HG03108 (cell line): Measurements from ENCODE around the gene KRT85.

Experiments
- ATAC-seq: cut with Tn5 transposase; IDR thresholded peaks from one replicate; pipeline ENCODE4 v1.9.1; 2021; ENCODE audit warnings: moderate library complexity; ENCODE audit not compliant: unreplicated experiment

KRT85 gene

GRCh38 chr12:52395761-52396434 is 28.6 kb upstream of the KRT85 start:
- no peak for ATAC-seq

- no peak for ATAC-seq
These were observed 27.6 kb upstream of the KRT85 start for GRCh38 chr12:52394836-52395405.

GRCh38 chr12:52392465-52393007 is 25.3 kb upstream of the KRT85 start:
- no peak for ATAC-seq

- no peak for ATAC-seq
These were observed 24.3 kb upstream of the KRT85 start for GRCh38 chr12:52391618-52392002.

- ATAC-seq = no peak
These were observed 23.7 kb upstream of the KRT85 start for GRCh38 chr12:52390739-52391617.

GRCh38 chr12:52389313-52390207 is 22.3 kb upstream of the KRT85 start:
- ATAC-seq = no peak

GRCh38 chr12:52387859-52388258 is 20.6 kb upstream of the KRT85 start:
- ATAC-seq = no peak

GRCh38 chr12:52385226-52385702 is 18.0 kb upstream of the KRT85 start, which contains the start of gene KRT84:
KRT84 (minus strand) TSS chr12:52385652; CDS start chr12:52385585, 67 bp downstream.
- no peak for ATAC-seq

GRCh38 chr12:52383331-52383730 is 16.1 kb upstream of the KRT85 start:
- no peak for ATAC-seq

- ATAC-seq = no peak
These were observed 15.6 kb upstream of the KRT85 start for GRCh38 chr12:52382854-52383253.

- ATAC-seq = no peak
These were observed 13.9 kb upstream of the KRT85 start for GRCh38 chr12:52381206-52381605.

GRCh38 chr12:52380271-52380694 is 13.0 kb upstream of the KRT85 start:
- ATAC-seq = no peak

GRCh38 chr12:52379536-52379935 is 12.3 kb upstream of the KRT85 start:
- no peak for ATAC-seq

GRCh38 chr12:52378091-52378490 is 10.8 kb upstream of the KRT85 start:
- no peak for ATAC-seq

- no peak for ATAC-seq
These were observed 10.0 kb upstream of the KRT85 start for GRCh38 chr12:52377266-52377665.

- no peak for ATAC-seq
These were observed 5.2 kb upstream of the KRT85 start for GRCh38 chr12:52372216-52373154.

GRCh38 chr12:52371716-52372115 is 4.4 kb upstream of the KRT85 start:
- no peak for ATAC-seq

- no peak for ATAC-seq
These were observed 3.8 kb upstream of the KRT85 start for GRCh38 chr12:52370926-52371608.

GRCh38 chr12:52369809-52370208 is 2.5 kb upstream of the KRT85 start:
- no peak for ATAC-seq
